Neural progenitor cell (in vitro differentiated cells): ENCODE data around the gene PLA2G2F.

ENCODE experiments used
- EZH2 ChIP-seq: fragments of 200-600 bp; sonication (generic); IDR thresholded peaks from 2 replicates; pipeline ENCODE4 v1.6.1; 2017; ENCODE audit warnings: antibody characterized with exemption, mild to moderate bottlenecking, moderate library complexity
- TF ChIP-seq, protein P1 (sequence below): fragments of 200-600 bp; sonication (generic); IDR thresholded peaks from 2 replicates; pipeline ENCODE4 v1.5.1; 2017; ENCODE audit warnings: antibody characterized with exemption, mild to moderate bottlenecking

DNA sequence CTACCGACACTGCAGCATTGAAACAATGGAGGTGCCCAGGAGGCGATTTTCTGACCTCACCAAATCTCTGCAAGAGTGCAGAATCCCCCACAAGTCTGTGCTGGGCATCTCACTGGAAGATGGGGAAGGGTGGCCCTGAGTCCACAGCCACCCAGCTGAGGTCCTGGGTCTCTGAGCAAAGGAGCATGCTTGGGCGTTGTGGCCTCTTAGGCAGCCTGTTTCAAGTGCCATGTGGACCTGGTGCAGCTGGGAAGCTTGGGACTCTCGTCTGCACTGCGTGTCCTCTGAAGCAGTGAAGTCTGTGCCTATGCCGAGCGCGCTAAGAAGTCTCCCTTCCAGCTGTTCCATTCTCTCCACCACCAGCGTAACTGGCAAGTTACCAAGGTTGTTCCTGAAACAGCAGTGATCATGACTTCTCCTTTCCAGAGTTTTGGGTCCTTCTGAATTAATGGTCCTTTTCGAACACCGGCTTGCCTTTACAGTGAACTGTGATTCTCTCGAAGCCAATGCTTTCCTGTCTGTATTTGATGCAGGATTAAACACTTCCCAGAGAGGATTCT lies 52.2 kb downstream of the PLA2G2F start:
- no peak for TF ChIP-seq EZH2
- TF ChIP-seq, protein P1, sequence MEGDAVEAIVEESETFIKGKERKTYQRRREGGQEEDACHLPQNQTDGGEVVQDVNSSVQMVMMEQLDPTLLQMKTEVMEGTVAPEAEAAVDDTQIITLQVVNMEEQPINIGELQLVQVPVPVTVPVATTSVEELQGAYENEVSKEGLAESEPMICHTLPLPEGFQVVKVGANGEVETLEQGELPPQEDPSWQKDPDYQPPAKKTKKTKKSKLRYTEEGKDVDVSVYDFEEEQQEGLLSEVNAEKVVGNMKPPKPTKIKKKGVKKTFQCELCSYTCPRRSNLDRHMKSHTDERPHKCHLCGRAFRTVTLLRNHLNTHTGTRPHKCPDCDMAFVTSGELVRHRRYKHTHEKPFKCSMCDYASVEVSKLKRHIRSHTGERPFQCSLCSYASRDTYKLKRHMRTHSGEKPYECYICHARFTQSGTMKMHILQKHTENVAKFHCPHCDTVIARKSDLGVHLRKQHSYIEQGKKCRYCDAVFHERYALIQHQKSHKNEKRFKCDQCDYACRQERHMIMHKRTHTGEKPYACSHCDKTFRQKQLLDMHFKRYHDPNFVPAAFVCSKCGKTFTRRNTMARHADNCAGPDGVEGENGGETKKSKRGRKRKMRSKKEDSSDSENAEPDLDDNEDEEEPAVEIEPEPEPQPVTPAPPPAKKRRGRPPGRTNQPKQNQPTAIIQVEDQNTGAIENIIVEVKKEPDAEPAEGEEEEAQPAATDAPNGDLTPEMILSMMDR: no peak
